Endothelial cell of umbilical vein (primary cell): ENCODE measurements around the gene FLACC1.

Source experiments
- EZH2 ChIP-seq: IDR thresholded peaks from 2 replicates; pipeline ENCODE4 v1.6.1; 2012; ENCODE audit warnings: borderline replicate concordance, low read depth, mild to moderate bottlenecking, moderate library complexity, low read length, inconsistent platforms; ENCODE audit not compliant: severe bottlenecking
- MYC ChIP-seq: IDR thresholded peaks from one replicate; pipeline ENCODE4 v1.6.1; 2011; ENCODE audit warnings: mild to moderate bottlenecking, low read depth, low read length
- POLR2A ChIP-seq: IDR thresholded peaks from 2 replicates; pipeline ENCODE4 v1.6.1; 2012; ENCODE audit warnings: low read depth, mild to moderate bottlenecking, control low read depth, low read length
- POLR2AphosphoS5 ChIP-seq: IDR thresholded peaks from 2 replicates; pipeline ENCODE4 v1.6.1; 2012; ENCODE audit warnings: low read depth, mild to moderate bottlenecking, control low read depth, low read length, moderate library complexity; ENCODE audit not compliant: insufficient read depth
- TF ChIP-seq, protein P1 (sequence below), 2 donors: IDR thresholded peaks; 1 replicate in 1 of 2; 2 replicates in 1 of 2; pipeline ENCODE4 v1.5.1; 2011; ENCODE audit warnings: low read length in 2 of 2, mild to moderate bottlenecking in 2 of 2, moderate library complexity in 2 of 2, control low read depth in 1 of 2, inconsistent platforms in 1 of 2, low read depth in 1 of 2; ENCODE audit not compliant: insufficient read depth in 1 of 2; ENCODE audit errors: extremely low read depth in 1 of 2

DNA sequence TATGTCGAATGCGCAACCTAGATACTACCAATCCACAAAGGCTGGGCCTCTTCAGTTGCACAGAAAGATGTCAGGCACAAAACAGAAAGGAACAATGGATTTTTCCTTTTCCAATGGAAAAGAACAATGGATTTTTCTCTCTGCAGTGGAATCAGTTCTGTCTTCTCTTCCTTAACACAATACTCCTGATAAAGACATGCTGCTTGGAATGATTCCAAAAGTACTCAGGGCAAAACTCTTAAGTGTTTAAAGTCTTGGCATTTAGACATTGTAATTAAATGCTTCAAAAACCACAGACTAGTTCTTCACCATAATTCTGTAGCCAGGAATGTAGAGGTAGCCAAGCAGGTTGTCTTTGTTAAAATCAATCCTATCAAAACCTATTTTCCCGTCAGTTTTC lies 46.7 kb upstream of the FLACC1 start:
- TF ChIP-seq POLR2AphosphoS5 (no peak), POLR2A (no peak), EZH2 (no peak), MYC (no peak)
- TF ChIP-seq, protein P1, sequence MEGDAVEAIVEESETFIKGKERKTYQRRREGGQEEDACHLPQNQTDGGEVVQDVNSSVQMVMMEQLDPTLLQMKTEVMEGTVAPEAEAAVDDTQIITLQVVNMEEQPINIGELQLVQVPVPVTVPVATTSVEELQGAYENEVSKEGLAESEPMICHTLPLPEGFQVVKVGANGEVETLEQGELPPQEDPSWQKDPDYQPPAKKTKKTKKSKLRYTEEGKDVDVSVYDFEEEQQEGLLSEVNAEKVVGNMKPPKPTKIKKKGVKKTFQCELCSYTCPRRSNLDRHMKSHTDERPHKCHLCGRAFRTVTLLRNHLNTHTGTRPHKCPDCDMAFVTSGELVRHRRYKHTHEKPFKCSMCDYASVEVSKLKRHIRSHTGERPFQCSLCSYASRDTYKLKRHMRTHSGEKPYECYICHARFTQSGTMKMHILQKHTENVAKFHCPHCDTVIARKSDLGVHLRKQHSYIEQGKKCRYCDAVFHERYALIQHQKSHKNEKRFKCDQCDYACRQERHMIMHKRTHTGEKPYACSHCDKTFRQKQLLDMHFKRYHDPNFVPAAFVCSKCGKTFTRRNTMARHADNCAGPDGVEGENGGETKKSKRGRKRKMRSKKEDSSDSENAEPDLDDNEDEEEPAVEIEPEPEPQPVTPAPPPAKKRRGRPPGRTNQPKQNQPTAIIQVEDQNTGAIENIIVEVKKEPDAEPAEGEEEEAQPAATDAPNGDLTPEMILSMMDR (IDR thresholded peaks at IDR 0.05; ENCODE audit: extremely low read depth in 1 of 2, insufficient read depth in 1 of 2, low read depth in 1 of 2, low read length in 2 of 2), result no peak
